HFF-Myc (cell line): ENCODE results near the gene PDP2.
A peak's percentile ranks its signal among the peaks of the same experiment; 100 is the strongest.

Source experiments
- DNase-seq: peaks from one replicate; pipeline ENCODE4 v3.0.0-alpha.2; 2011; ENCODE audit warnings: low read depth; ENCODE audit errors: extremely low read depth
- H3K4me3 ChIP-seq: replicated peaks from 2 replicates; pipeline ENCODE4 v1.5.1; 2011; ENCODE audit warnings: low read depth, mild to moderate bottlenecking, control low read depth, low read length
- CTCF ChIP-seq: IDR thresholded peaks from 2 replicates; pipeline ENCODE4 v1.5.1; 2012; ENCODE audit warnings: mild to moderate bottlenecking, low read depth, low read length, control low read depth; ENCODE audit errors: missing control alignments

Gene PDP2

GRCh38 chr16:66935314-66936011, 55.1 kb downstream of the PDP2 start, which contains the start of gene CES2:
TSS of gene CES2 (plus strand) at chr16:66935516. CDS start at chr16:66935636, 120 bp downstream.
- no peak for DNase-seq
- TF ChIP-seq CTCF, result no peak
- H3K4me3 ChIP-seq, result peak within 1 kb of the TSS; percentile 94

GRCh38 chr16:66936462-66936861, 56.1 kb downstream of the PDP2 start:
- H3K4me3 ChIP-seq, result peak overlapping the region; percentile 94
- DNase-seq, result no peak
- no peak for TF ChIP-seq CTCF

DNA sequence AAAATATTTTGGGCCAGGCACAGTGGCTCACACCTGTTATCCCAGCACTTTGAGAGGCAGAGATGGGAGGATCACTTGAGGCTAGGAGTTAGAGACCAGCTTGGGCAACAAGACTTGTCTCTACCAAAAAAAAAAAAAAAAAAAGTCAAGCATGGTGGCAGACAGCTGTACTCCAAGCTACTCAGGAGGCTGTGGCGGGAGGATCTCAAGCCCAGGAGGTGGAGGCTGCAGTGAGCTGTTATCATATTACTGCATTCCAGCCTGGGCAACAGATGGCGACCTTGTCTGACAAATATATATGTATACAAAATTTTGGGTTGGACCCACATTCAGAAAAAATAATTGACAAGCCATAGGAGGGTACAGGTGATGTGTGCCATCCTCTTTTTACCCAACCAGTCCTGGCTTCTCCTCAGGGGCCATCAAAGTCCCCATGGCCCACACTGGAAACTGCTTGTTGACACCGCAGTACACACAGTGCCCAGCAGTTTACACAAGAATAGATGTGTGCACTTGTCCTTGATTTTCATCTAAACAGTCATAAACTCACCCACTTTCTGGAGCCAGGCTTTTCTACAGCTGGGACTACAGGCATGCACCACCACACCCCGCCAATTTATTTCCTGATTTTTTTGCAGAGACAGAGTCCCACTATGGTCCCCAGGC, 56.7 kb downstream of the PDP2 start:
- TF ChIP-seq CTCF, result no peak
- peak overlapping the region; percentile 94; the same call in 1 of the 2 replicates for H3K4me3 ChIP-seq
- no peak for DNase-seq

GRCh38 chr16:66937725-66938337, 57.5 kb downstream of the PDP2 start:
- no peak for TF ChIP-seq CTCF
- DNase-seq, result no peak
- no peak overlapping the region for H3K4me3 ChIP-seq

DNA sequence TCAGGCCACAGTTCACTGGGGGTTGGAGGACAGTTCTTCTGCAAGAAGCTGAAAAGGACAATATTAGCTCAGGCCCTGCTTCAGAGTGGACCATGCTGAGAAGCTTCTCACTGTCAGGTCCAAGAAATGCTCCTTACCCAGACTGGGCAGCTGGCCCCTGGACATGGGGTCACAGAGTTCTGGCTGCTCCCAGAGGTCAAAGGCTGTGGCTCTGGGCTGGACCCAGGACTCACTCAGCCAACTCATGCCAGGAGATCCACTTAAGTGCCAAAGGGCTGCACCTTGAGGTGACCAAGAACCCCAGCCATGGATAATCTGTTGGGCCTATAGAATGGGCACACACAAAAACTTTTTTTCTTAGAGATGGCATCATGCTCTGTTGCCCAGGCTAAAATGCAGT, 59.1 kb downstream of the PDP2 start:
- DNase-seq, result no peak
- H3K4me3 ChIP-seq, result no peak overlapping the region
- TF ChIP-seq CTCF, result no peak

DNA sequence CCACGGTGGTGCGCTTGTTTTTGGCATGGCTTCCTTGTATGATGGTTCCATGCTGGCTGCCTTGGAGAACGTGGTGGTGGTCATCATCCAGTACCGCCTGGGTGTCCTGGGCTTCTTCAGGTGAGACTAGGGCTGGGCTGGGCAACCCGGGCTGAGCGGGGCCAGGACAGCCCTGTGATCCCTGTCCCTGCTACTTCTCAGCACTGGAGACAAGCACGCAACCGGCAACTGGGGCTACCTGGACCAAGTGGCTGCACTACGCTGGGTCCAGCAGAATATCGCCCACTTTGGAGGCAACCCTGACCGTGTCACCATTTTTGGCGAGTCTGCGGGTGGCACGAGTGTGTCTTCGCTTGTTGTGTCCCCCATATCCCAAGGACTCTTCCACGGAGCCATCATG, 59.9 kb downstream of the PDP2 start:
- H3K4me3 ChIP-seq, result no peak overlapping the region
- DNase-seq, result no peak
- no peak for TF ChIP-seq CTCF
